Measurements from ENCODE around the gene B4GALT5. TPM values are rescaled to one million over a fixed set of nuclear protein-coding genes. Genes with fewer than 3 reads are reported as not detected.

Gene B4GALT5
- total and polyA plus RNA-seq, 2 donors (not counting 1 experiment from before 2014, with no cell fraction given), result 21.0 to 28.0 TPM

- Histone ChIP-seq H4K20me1 (ENCODE audit: control insufficient read depth, extremely low read depth, insufficient read depth, low read length) (no peaks in the 10 kb centered on the region), H3K4me1 (ENCODE audit: control insufficient read depth, extremely low read depth, insufficient read depth, low read length) (peaks cover 2% of the 10 kb centered on the region), H3K27ac (ENCODE audit: insufficient read depth, low read length) (no peak overlapping the region), H3K79me2 (ENCODE audit: control insufficient read depth, insufficient read depth, low read length) (no peaks in the 10 kb centered on the region), H3K27me3 (ENCODE audit: control insufficient read depth, insufficient read depth, low read length) (no peaks in the 10 kb centered on the region), H3K9ac (ENCODE audit: insufficient read depth, low read length) (no peak overlapping the region), H2AFZ (ENCODE audit: low read length) (no peak overlapping the region), H3K4me3 (replicated peaks in 1 of 4; ENCODE audit: control extremely low read depth in 1 of 4, insufficient read depth in 1 of 4, low read depth in 3 of 4, low read length in 4 of 4) (no peak overlapping the region), H3K9me3 (ENCODE audit: control insufficient read depth, insufficient read depth, low read depth, low read length) (no peaks in the 10 kb centered on the region), H3K4me2 (ENCODE audit: extremely low read depth, insufficient read depth, low read length) (no peak overlapping the region), H3K36me3 (ENCODE audit: control insufficient read depth, insufficient read depth, low read length) (no peaks in the 10 kb centered on the region)
- TF ChIP-seq EZH2 (IDR thresholded peaks at IDR 0.05; ENCODE audit: low read length, missing control alignments) (no peak), CTCF (conservative IDR thresholded peaks at IDR 0.05 in 1 of 2, IDR thresholded peaks at IDR 0.05 in 1 of 2; ENCODE audit: low read depth in 1 of 2, low read length in 2 of 2) (peak; percentile 91 to 96)
- peak; percentile 29 to 39 for DNase-seq (ENCODE audit: low read depth in 2 of 2)
These were observed 104.7 kb downstream of the B4GALT5 start for GRCh38 chr20:49608752-49609670.

GRCh38 chr20:49607568-49607967 is 106.1 kb downstream of the B4GALT5 start:
- Histone ChIP-seq H2AFZ (ENCODE audit: low read length) (no peak overlapping the region), H3K36me3 (ENCODE audit: control insufficient read depth, insufficient read depth, low read length) (no peaks in the 10 kb centered on the region)

More at GRCh38 chr20:49607568-49607967, 106.1 kb downstream of the B4GALT5 start:
- Histone ChIP-seq H4K20me1 (ENCODE audit: control insufficient read depth, extremely low read depth, insufficient read depth, low read length) (no peaks in the 10 kb centered on the region), H3K9ac (ENCODE audit: insufficient read depth, low read length) (no peak overlapping the region), H3K27me3 (ENCODE audit: control insufficient read depth, insufficient read depth, low read length) (no peaks in the 10 kb centered on the region), H3K4me2 (ENCODE audit: extremely low read depth, insufficient read depth, low read length) (no peak overlapping the region), H3K79me2 (ENCODE audit: control insufficient read depth, insufficient read depth, low read length) (no peaks in the 10 kb centered on the region), H3K4me3 (replicated peaks in 1 of 4; ENCODE audit: control extremely low read depth in 1 of 4, insufficient read depth in 1 of 4, low read depth in 3 of 4, low read length in 4 of 4) (no peak overlapping the region), H3K27ac (ENCODE audit: insufficient read depth, low read length) (no peak overlapping the region), H3K4me1 (ENCODE audit: control insufficient read depth, extremely low read depth, insufficient read depth, low read length) (peaks cover 2% of the 10 kb centered on the region), H3K9me3 (ENCODE audit: control insufficient read depth, insufficient read depth, low read depth, low read length) (no peaks in the 10 kb centered on the region)
- TF ChIP-seq CTCF (conservative IDR thresholded peaks at IDR 0.05 in 1 of 2, IDR thresholded peaks at IDR 0.05 in 1 of 2; ENCODE audit: low read depth in 1 of 2, low read length in 2 of 2) (no peak), EZH2 (IDR thresholded peaks at IDR 0.05; ENCODE audit: low read length, missing control alignments) (no peak)
- DNase-seq (ENCODE audit: low read depth in 2 of 2), result no peak

Measured in fibroblast of lung (primary cell).